Effector memory CD4-positive, alpha-beta T cell (primary cell): ENCODE results near the gene ZSWIM5.
A peak's percentile ranks its signal among the peaks of the same experiment; 100 is the strongest.
"Not testable (repeated sequence)": the region's sequence is repeated elsewhere in the genome, so short reads cannot be mapped to it uniquely, and the experiment has no call there.

Experiments used
- DNase-seq, 3 donors: peaks; one replicate each; pipeline ENCODE4 v3.0.0-alpha.2; 2020
- H3K27ac ChIP-seq: 2 replicates; pipeline ENCODE4 v1.7.0; 2013; ENCODE audit warnings: mild to moderate bottlenecking, low read length, moderate library complexity; ENCODE audit not compliant: insufficient read depth, poor library complexity, severe bottlenecking
- H3K27me3 ChIP-seq: replicated peaks from 2 replicates; pipeline ENCODE4 v1.7.0; 2013; ENCODE audit warnings: mild to moderate bottlenecking, low read length; ENCODE audit not compliant: insufficient read depth, control insufficient read depth, poor library complexity, severe bottlenecking
- H3K36me3 ChIP-seq: 2 replicates; pipeline ENCODE4 v1.7.0; 2013; ENCODE audit warnings: mild to moderate bottlenecking, low read length, moderate library complexity; ENCODE audit not compliant: control insufficient read depth, insufficient read depth
- H3K4me1 ChIP-seq: 2 replicates; pipeline ENCODE4 v1.7.0; 2013; ENCODE audit warnings: low read length, mild to moderate bottlenecking; ENCODE audit not compliant: control insufficient read depth, insufficient read depth, poor library complexity, severe bottlenecking
- H3K4me3 ChIP-seq: 2 replicates; pipeline ENCODE4 v1.7.0; 2013; ENCODE audit warnings: low read length, low read depth, mild to moderate bottlenecking; ENCODE audit not compliant: insufficient read depth, poor library complexity, severe bottlenecking
- H3K9me3 ChIP-seq: 2 replicates; pipeline ENCODE4 v1.7.0; 2013; ENCODE audit warnings: mild to moderate bottlenecking, low read length, moderate library complexity; ENCODE audit not compliant: control insufficient read depth
- total RNA-seq, 3 donors: gene quantifications; one replicate each; lab custom pipeline; 2026; lab: John Stamatoyannopoulos, UW

Gene ZSWIM5
- total RNA-seq = 8.3 to 11.1 (median 10.6) reads per million in 3 donors

- no peaks in the 10 kb centered on the region for H3K36me3 ChIP-seq
- no peaks in the 10 kb centered on the region for H3K27me3 ChIP-seq
- peak within 1 kb of the TSS; percentile 89 for H3K4me3 ChIP-seq
- H3K9me3 ChIP-seq = no peaks in the 10 kb centered on the region
- H3K27ac ChIP-seq = peak within 1 kb of the TSS; percentile 45
- DNase-seq = peak; percentile 51 to 60 (median 53)
- H3K4me1 ChIP-seq = peaks cover 8% of the 10 kb centered on the region
Measured at GRCh38 chr1:45205910-45206721, at the start of gene ZSWIM5. Gene ZSWIM5, minus strand, starts transcription at chr1:45206605. Its CDS starts 255 bp downstream, at chr1:45206350.

- Histone ChIP-seq H3K36me3 (no peaks in the 10 kb centered on the region), H3K4me1 (no peaks in the 10 kb centered on the region), H3K4me3 (no peak overlapping the region), H3K27ac (no peak overlapping the region), H3K9me3 (peaks cover 5% of the 10 kb centered on the region), H3K27me3 (no peaks in the 10 kb centered on the region)
- no peak for DNase-seq
Measured at GRCh38 chr1:45254490-45254889, 48.1 kb upstream of the ZSWIM5 start.

GRCh38 chr1:45250544-45250943 lies 44.1 kb upstream of the ZSWIM5 start:
- Histone ChIP-seq H3K27me3 (no peaks in the 10 kb centered on the region), H3K36me3 (no peaks in the 10 kb centered on the region), H3K4me1 (no peaks in the 10 kb centered on the region), H3K9me3 (no peaks in the 10 kb centered on the region), H3K27ac (no peak overlapping the region), H3K4me3 (no peak overlapping the region)
- DNase-seq = no peak

- not testable (repeated sequence) for H3K9me3 ChIP-seq, H3K4me3 ChIP-seq, H3K36me3 ChIP-seq, DNase-seq, H3K27me3 ChIP-seq, H3K4me1 ChIP-seq, H3K27ac ChIP-seq
Measured at GRCh38 chr1:45248004-45248403, 41.6 kb upstream of the ZSWIM5 start.

GRCh38 chr1:45246760-45247159 lies 40.4 kb upstream of the ZSWIM5 start:
- no peak for DNase-seq
- H3K27me3 ChIP-seq = no peaks in the 10 kb centered on the region

GRCh38 chr1:45246359-45246758 lies 40.0 kb upstream of the ZSWIM5 start:
- H3K9me3 ChIP-seq, H3K27me3 ChIP-seq, H3K4me3 ChIP-seq, H3K36me3 ChIP-seq, DNase-seq, H3K4me1 ChIP-seq, H3K27ac ChIP-seq: not testable (repeated sequence)

More at GRCh38 chr1:45246760-45247159, 40.4 kb upstream of the ZSWIM5 start:
- no peaks in the 10 kb centered on the region for H3K4me1 ChIP-seq
- H3K4me3 ChIP-seq = no peak overlapping the region
- H3K36me3 ChIP-seq = no peaks in the 10 kb centered on the region
- H3K9me3 ChIP-seq = no peaks in the 10 kb centered on the region
- H3K27ac ChIP-seq = no peak overlapping the region

- no peak overlapping the region for H3K27ac ChIP-seq
- H3K9me3 ChIP-seq = no peaks in the 10 kb centered on the region
- H3K4me3 ChIP-seq = no peak overlapping the region
- DNase-seq = no peak
- H3K36me3 ChIP-seq = no peaks in the 10 kb centered on the region
- no peaks in the 10 kb centered on the region for H3K4me1 ChIP-seq
- H3K27me3 ChIP-seq = no peaks in the 10 kb centered on the region
Measured at GRCh38 chr1:45244660-45245059, 38.3 kb upstream of the ZSWIM5 start.

GRCh38 chr1:45243476-45244343 lies 37.3 kb upstream of the ZSWIM5 start:
- Histone ChIP-seq H3K36me3 (no peaks in the 10 kb centered on the region), H3K4me1 (no peaks in the 10 kb centered on the region), H3K27me3 (no peaks in the 10 kb centered on the region), H3K9me3 (no peaks in the 10 kb centered on the region), H3K4me3 (no peak overlapping the region), H3K27ac (no peak overlapping the region)
- DNase-seq = no peak

- H3K27me3 ChIP-seq = no peaks in the 10 kb centered on the region
- H3K4me3 ChIP-seq = no peak overlapping the region
- H3K36me3 ChIP-seq = no peaks in the 10 kb centered on the region
- no peak for DNase-seq
- H3K27ac ChIP-seq = no peak overlapping the region
- H3K4me1 ChIP-seq = no peaks in the 10 kb centered on the region
- no peaks in the 10 kb centered on the region for H3K9me3 ChIP-seq
Measured at GRCh38 chr1:45238846-45239245, 32.4 kb upstream of the ZSWIM5 start.

- Histone ChIP-seq H3K4me1 (no peaks in the 10 kb centered on the region), H3K27me3 (no peaks in the 10 kb centered on the region), H3K27ac (no peak overlapping the region), H3K4me3 (no peak overlapping the region), H3K36me3 (no peaks in the 10 kb centered on the region), H3K9me3 (no peaks in the 10 kb centered on the region)
- DNase-seq = no peak
Measured at GRCh38 chr1:45236136-45236535, 29.7 kb upstream of the ZSWIM5 start.
